ENCODE measurements around the gene ASB16. TPM values are rescaled to one million over a fixed set of nuclear protein-coding genes. Genes with fewer than 3 reads are reported as not detected.
"Not testable (repeated sequence)": the region's sequence is repeated elsewhere in the genome, so short reads cannot be mapped to it uniquely, and the experiment has no call there.

The ASB16 gene
- polyA plus RNA-seq, 1 donor, result 3.0 TPM

DNA sequence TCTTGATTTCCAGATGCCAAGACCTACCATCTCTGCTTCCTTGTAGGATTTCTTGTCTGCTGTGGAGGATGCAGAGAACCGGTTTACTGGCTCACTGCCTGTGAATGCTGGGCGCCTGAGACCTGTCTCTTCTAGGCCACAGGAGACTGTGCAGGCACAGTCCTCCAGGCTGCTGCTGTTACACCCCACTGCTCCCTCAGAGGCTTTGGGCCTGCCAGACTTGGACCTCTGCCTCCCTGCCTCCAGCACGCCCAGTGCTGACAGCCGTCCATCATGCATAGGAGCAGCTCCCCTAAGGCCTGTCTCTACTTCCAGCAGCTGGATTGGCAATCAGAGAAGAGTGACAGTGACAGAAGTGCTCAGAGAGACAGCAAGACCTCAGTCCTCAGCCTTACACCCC is 22.7 kb upstream of the ASB16 start:
- no peak for DNase-seq

DNA sequence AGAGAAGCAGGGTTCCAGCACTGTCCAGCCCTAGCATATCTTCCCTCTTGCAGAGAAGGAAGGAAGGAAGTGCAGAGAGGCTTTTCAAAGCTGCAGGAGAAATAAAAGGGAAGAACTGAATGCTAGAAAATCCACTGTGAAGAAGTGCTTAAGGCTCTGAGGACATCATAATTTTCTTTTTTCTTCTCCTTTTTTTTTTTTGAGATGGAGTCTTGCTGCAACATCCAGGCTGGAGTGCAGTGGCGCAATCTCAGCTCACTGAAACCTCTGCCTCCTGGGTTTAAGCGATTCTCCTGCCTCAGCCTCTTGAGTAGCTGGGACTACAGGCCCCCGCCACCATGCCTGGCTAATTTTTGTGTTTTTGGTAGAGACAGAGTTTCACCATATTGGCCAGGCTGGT is 21.4 kb upstream of the ASB16 start:
- DNase-seq, result not testable (repeated sequence)

DNA sequence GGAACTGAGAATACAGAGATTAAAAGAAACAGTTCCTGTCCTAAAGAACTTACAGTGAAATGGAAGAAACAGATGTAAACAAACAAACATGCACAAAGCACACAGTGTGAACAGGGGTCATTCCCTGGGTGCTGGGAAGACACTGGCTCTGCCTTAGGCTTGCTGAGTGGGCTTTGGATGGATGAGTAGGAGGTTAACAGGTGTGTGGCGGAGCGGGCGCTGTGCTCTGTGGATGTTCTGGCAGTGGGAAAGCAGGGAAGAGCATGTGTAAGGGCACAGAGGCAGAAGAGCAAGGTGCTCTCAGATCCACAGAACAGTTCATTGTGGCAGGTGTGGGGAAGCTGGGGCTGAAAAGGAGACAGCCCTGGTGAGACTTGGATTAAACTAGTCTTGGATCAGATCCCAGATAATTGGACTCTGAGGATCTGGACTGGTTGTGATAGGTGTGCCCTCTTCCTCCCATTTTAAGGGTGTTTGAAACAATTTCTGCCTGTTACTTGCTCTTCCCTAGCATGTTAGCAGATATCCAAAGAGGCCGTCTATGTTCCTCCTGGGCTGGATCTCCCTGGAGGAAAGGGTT is 20.7 kb upstream of the ASB16 start:
- no peak for DNase-seq

GRCh38 chr17:44152875-44153274 is 17.6 kb upstream of the ASB16 start:
- DNase-seq, result no peak

DNA sequence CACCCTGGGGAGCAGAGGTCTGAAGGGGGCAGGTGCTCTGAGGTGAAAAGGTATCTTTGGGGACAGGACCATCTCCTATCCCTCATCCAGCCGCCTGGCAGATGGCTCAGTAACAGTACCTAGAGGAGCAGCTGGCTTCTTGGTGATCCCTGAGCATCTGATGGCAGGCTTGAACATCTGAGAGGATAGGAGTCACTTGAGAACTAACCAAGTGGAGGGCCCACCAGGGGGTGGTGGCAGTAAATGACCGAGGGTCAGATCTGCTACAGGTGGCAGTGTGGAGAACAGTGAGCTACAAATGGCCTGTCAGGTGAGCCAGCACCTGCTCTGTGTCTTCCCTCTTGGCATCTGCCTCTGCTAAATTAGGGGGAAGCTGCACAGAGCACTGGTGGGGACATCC is 15.0 kb upstream of the ASB16 start:
- DNase-seq, result no peak

DNA sequence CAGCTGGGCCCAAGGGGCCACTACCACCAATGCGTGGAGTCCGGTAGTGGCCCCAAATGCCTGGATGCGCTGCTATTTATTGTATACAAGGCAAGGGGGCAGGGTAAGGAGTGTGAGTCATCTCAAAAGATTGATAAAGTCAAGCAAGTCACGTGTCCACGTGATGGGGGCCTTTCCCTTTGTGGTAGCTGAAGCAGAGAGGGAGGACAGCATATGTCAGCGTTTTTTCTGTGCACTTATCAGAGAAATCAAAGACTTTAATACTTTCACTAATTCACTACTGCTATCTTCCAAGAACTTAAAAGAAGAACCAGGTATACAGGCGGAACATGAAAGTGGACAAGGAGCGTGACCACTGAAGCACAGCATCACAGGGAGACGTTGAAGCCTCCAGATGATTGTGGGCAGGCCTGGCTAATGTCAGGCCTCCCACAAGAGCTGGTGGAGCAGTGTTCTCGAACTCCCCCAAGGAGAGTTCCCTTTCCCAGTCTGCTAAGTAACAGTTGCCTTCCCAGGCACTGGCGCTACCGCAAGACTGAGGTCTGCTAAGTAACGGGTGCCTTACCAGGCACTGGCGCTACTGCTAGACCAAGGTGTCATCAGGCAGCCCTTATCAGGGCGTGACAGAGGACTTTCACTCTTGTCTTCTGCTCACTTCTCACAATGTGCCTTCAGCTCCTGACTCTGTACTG is 10.8 kb upstream of the ASB16 start:
- DNase-seq, result no peak

- no peak for DNase-seq
Measured at GRCh38 chr17:44164476-44164875, 6.0 kb upstream of the ASB16 start.

- no peak for DNase-seq
Measured at GRCh38 chr17:44167181-44167861, 3.2 kb upstream of the ASB16 start.

DNA sequence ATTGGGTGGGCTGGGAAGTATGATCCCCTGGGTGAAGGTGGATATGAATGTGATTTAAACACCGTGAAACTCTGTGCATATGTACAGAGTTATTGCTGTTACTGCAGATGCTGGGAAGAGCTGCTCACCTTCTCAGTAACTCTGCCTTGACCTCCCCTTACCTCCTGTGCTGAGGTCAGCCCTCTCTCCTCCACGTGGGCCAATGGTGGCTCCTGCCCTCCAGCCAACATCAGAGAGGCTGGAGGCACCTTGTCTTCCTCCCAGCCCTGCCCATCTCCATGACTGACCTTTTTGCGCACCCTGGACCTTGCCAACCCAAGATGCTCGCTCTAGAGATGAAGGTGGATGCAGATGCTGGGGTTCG is 387 bp upstream of the ASB16 start:
- DNase-seq, result no peak

- no peak for DNase-seq
Measured at GRCh38 chr17:44171931-44172455, 1.5 kb downstream of the ASB16 start.

- no peak for DNase-seq
Measured at GRCh38 chr17:44174427-44174826, 3.9 kb downstream of the ASB16 start.

DNA sequence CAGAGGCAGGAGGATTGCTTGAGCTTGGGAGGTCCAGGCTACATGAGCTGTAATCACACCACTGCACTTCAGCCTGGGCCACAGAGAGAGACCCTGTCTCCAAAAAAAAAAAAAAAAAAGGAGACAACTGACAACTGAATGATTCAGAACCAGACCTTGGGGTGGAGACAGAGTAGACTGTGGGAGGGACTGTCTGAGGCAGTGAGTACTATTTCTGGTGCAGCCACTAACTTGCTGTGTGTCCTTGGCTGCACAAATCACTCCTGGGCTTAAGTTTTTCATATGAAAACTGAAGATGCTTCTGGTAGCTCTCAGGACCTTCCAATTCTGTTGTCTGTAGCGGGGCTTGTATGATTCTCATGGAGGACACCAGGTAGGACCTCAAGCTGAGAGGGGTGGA is 5.8 kb downstream of the ASB16 start:
- DNase-seq, result no peak

DNA sequence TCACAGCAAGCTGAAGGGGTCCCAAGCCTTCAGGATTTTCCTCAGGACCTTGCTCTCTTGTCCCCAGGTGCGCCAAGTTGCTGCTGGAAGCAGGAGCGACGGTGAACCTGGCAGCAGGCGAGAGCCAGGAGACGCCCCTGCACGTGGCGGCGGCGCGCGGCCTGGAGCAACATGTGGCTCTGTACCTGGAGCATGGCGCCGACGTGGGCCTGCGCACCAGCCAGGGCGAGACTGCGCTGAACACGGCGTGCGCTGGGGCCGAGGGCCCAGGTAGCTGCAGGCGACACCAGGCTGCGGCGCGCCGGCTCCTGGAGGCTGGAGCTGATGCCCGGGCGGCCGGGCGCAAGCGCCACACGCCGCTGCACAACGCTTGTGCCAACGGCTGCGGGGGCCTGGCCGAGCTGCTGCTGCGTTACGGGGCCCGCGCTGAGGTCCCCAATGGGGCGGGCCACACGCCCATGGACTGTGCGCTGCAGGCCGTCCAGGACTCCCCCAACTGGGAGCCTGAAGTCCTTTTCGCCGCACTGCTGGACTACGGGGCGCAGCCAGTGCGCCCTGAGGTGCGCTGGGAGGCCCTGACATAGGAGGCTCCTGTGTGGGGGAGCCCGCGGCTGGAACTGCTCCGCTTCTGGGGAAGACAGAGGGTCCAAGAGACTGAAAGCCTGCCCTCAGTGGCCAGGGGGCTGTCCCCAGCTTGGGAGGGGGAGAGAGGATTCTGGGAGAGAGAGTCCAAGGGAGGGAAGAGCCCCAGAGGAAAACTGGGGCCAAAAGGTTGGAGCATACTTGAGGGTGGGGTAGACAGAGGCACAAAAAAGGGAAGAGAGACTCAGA is 6.4 kb downstream of the ASB16 start:
- no peak for DNase-seq

- no peak for DNase-seq
Measured at GRCh38 chr17:44177640-44178039, 7.1 kb downstream of the ASB16 start.

DNA sequence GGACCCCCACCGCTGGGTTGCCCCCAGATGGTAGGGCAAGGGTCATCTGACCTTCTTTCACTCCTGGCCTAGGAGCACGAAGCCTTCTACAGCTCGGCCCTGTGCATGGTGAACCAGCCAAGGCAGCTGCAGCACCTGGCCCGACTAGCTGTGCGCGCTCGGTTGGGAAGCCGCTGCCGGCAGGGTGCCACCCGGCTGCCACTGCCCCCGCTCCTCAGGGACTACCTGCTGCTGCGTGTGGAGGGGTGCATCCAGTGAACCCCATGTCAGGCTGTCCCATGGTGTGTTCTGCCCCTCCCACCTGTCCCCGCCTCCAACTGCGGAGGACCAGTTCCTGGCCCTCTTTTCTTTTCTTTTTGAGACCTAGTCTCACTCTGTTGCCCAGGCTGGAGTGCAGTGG is 7.6 kb downstream of the ASB16 start:
- no peak for DNase-seq

DNA sequence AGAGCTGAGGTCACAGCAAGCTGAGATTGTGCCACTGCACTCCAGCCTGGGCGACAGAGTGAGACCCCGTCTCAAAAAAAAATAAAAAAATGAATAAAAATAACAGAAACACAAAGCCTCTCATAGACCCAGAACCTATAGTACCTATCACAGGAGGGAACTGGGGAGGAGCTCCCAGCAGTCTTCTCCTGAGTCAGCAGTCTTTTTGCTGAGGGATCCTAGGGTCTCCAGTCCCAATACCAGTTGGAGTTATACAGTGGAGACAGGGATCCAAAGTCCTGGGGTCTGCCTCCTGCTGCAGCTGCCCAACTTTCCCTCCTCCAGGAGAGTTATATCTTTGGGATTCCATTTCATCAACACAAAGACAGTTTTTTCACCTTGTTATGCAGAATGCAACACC is 12.5 kb downstream of the ASB16 start:
- DNase-seq, result no peak

DNA sequence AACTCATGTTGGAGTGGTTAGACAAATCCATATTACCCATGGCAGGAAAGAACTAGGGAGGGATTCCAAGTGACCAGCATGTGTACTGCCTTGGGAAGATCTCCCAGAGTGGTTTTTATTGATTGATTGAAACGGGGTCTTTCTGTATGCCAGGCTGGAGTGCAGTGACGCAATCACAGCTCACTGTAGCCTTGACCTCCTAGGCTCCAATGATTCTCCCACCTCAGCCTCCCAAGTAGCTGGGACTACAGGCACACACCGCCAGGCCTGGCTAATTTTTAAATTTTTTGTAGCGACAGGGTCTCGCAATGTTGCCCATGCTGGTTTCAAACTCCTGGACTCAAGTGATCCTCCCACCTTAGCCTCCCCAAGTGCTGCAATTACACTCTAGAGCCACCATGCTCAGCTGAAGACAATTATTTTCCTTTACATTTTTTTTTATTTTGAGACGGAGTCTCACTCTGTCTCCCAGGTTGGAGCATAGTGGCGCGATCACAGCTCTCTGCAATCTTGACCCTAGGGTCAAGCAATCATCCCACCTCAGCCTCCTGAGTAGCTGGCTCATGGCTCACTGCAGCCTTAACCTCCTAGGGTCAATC is 13.8 kb downstream of the ASB16 start:
- no peak for DNase-seq

- peak; percentile 98 for DNase-seq
Measured at GRCh38 chr17:44186307-44187130, 16.0 kb downstream of the ASB16 start, which contains the start of gene TMUB2. Gene TMUB2 (plus strand): TSS chr17:44186972. CDS start chr17:44187709, 737 bp downstream.

GRCh38 chr17:44187131-44187899 is 16.8 kb downstream of the ASB16 start:
- DNase-seq, result no peak

Data from left kidney (tissue), 2 donors.